Gastrocnemius medialis (tissue), 4 donors: ENCODE measurements around the gene DRG1. TPM values are rescaled to one million over a fixed set of nuclear protein-coding genes. Genes with fewer than 3 reads are reported as not detected.
"Not testable (repeated sequence)": the region's sequence is repeated elsewhere in the genome, so short reads cannot be mapped to it uniquely, and the experiment has no call there.

Experiments
- ATAC-seq, 2 donors: fragments of 150-250 bp; one replicate each; pipeline ENCODE4 v1.9.1; 2016
- DNase-seq, 2 donors: peaks; one replicate each; pipeline ENCODE4 v3.0.0-alpha.2; 2019
- H3K27ac ChIP-seq, 4 donors: fragments of 200-600 bp; sonication (generic); 1 replicate in 1 of 4; 2 replicates in 3 of 4; pipeline ENCODE4 v1.5.1; 2016 to 2018; ENCODE audit warnings: mild to moderate bottlenecking in 2 of 4, moderate library complexity in 1 of 4
- H3K27me3 ChIP-seq, 3 donors: fragments of 200-600 bp; sonication (generic) in 2 of 3; 1 replicate in 1 of 3; 2 replicates in 2 of 3; pipeline versions ENCODE4 v1.5.1 to v1.6.0; 2016 to 2019; ENCODE audit warnings: mild to moderate bottlenecking in 1 of 3, moderate library complexity in 1 of 3
- H3K36me3 ChIP-seq, 2 donors: fragments of 200-600 bp; sonication (generic) in 1 of 2; one replicate each; pipeline ENCODE4 v1.5.1; 2017 to 2018
- H3K4me1 ChIP-seq, 2 donors: fragments of 200-600 bp; sonication (generic) in 1 of 2; one replicate each; pipeline ENCODE4 v1.5.1; 2016 to 2017; ENCODE audit warnings: mild to moderate bottlenecking in 2 of 2
- H3K4me3 ChIP-seq, 4 donors: fragments of 200-600 bp; sonication (generic) in 3 of 4; 1 replicate in 1 of 4; 2 replicates in 3 of 4; pipeline ENCODE4 v1.5.1; 2016 to 2019; ENCODE audit warnings: mild to moderate bottlenecking in 2 of 4
- H3K9me3 ChIP-seq, 3 donors: fragments of 200-600 bp; sonication (generic) in 2 of 3; 1 replicate in 1 of 3; 2 replicates in 2 of 3; pipeline ENCODE4 v1.5.1; 2016 to 2019
- POLR2A ChIP-seq, 2 donors: fragments of 450-650 bp; IDR thresholded peaks; one replicate each; pipeline ENCODE4 v1.6.1; 2017; ENCODE audit warnings: antibody characterized with exemption in 2 of 2, mild to moderate bottlenecking in 2 of 2, moderate library complexity in 2 of 2
- in situ Hi-C, 4 donors: fragments of 200-750 bp; cut with MboI; loops; one replicate each; pipeline versions ENCODE4 v1.15.0 to v1.8.0; 2017; ENCODE audit warnings: low sequenced_read_pairs in 4 of 4
- intact Hi-C: fragments of 100-400 bp; cut with DNase I; formaldehyde crosslinking; loops from one replicate; pipeline ENCODE4 v1.15.1; 2023; ENCODE audit warnings: low total_unique reads
- total RNA-seq, 4 donors: library from RNA; depleted of rRNA; stranded (reverse); fragments of >200 nt; gene quantifications; one replicate each; pipeline versions ENCODE4 v1.1.0 to v1.2.3, GENCODE V29; 2016
- TF ChIP-seq, protein P1 (sequence below), 5 experiments: fragments of 450-650 bp in 3 of 5; fragments of 200-600 bp in 2 of 5; sonication (generic) in 2 of 5; IDR thresholded peaks in 4 of 5; conservative IDR thresholded peaks in 1 of 5; 1 replicate in 4 of 5; 2 replicates in 1 of 5; pipeline ENCODE4 v1.5.1; 2016 to 2019; ENCODE audit warnings: antibody characterized with exemption in 5 of 5, mild to moderate bottlenecking in 3 of 5, moderate library complexity in 3 of 5

DRG1 gene
- total RNA-seq, 4 donors from 2014 or later, result 117 to 136 (median 127) TPM

DNA sequence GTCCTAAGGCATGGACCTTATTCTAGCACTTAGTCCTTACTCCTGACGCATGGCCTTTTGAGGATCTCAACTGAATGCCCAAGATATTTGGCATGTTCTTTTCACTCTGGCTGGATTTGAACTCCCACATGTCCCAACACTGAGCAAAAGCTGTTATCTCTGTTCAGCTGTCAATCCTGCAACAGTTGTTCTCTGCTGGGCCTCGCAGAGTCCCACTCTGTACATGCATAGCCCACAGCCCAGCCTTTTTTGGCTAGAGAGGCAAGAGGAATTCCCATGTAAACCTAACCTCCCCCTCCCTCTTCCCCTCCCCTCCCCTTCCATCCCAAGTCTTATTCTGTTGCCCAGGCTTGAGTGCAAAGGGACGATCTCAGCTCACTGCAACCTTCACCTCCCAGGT lies 21.8 kb upstream of the DRG1 start:
- DNase-seq, result no peak
- H3K4me1 ChIP-seq, result no peaks in the 10 kb centered on the region
- TF ChIP-seq, protein P1, sequence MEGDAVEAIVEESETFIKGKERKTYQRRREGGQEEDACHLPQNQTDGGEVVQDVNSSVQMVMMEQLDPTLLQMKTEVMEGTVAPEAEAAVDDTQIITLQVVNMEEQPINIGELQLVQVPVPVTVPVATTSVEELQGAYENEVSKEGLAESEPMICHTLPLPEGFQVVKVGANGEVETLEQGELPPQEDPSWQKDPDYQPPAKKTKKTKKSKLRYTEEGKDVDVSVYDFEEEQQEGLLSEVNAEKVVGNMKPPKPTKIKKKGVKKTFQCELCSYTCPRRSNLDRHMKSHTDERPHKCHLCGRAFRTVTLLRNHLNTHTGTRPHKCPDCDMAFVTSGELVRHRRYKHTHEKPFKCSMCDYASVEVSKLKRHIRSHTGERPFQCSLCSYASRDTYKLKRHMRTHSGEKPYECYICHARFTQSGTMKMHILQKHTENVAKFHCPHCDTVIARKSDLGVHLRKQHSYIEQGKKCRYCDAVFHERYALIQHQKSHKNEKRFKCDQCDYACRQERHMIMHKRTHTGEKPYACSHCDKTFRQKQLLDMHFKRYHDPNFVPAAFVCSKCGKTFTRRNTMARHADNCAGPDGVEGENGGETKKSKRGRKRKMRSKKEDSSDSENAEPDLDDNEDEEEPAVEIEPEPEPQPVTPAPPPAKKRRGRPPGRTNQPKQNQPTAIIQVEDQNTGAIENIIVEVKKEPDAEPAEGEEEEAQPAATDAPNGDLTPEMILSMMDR (IDR thresholded peaks at IDR 0.05 in 4 of 5, conservative IDR thresholded peaks at IDR 0.05 in 1 of 5), result no peak
- no peak for TF ChIP-seq POLR2A (IDR thresholded peaks at IDR 0.05)
- H3K27ac ChIP-seq, result no peak overlapping the region
- H3K9me3 ChIP-seq, result no peaks in the 10 kb centered on the region
- H3K27me3 ChIP-seq, result no peaks in the 10 kb centered on the region
- H3K4me3 ChIP-seq, result no peak overlapping the region
- ATAC-seq, result no peak
- intact Hi-C loops, result no loop called here
- no peaks in the 10 kb centered on the region for H3K36me3 ChIP-seq
- in situ Hi-C loops, result no loop called here

DNA sequence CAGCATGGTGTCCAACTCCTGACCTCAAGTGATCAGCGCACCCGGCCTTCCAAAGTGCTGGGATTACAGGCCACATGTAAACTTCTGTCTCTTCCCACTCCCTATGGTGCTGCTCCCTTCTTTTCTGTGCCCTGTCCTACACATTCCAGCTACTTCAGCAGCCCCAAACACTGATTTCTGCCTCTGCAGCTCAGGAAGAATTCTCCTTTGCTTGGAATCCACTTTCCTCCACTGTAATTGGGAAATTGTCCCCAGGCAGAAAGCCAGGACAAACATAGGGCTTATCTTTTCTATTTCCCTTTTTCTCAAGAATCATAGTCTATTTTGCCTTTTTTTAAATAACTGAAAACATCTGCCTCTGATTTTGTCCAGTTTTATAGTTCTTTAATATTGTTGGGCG lies 21.3 kb upstream of the DRG1 start:
- H3K9me3 ChIP-seq, result no peaks in the 10 kb centered on the region
- no peak overlapping the region for H3K4me3 ChIP-seq
- no peak for DNase-seq
- H3K4me1 ChIP-seq, result no peaks in the 10 kb centered on the region
- ATAC-seq, result no peak
- H3K27ac ChIP-seq, result no peak overlapping the region
- in situ Hi-C loops (no loop called here), intact Hi-C loops (no loop called here)
- no peaks in the 10 kb centered on the region for H3K27me3 ChIP-seq
- TF ChIP-seq, protein P1 (IDR thresholded peaks at IDR 0.05 in 4 of 5, conservative IDR thresholded peaks at IDR 0.05 in 1 of 5), result no peak
- no peak for TF ChIP-seq POLR2A (IDR thresholded peaks at IDR 0.05)
- no peaks in the 10 kb centered on the region for H3K36me3 ChIP-seq

DNA sequence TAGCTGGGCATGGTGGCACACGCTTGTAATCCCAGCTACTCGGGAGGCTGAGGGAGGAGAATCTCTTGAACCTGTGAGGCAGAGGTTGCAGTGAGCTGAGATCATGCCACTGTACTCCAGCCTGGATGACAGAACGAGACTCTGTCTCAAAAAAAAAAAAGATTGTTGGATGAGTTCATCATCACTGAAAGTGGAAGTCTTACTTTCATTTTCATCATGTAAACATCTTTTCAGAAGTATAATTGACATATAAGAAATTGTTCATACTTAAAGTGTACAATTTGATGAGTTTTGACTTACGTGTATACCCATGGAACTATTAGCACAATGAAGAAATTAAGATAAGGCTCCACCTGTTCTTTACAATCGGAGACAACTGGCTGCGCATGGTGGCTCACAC lies 20.8 kb upstream of the DRG1 start:
- H3K4me3 ChIP-seq, H3K27ac ChIP-seq, H3K27me3 ChIP-seq, in situ Hi-C loops, intact Hi-C loops, H3K9me3 ChIP-seq, DNase-seq, H3K4me1 ChIP-seq, ATAC-seq, H3K36me3 ChIP-seq: not testable (repeated sequence)

DNA sequence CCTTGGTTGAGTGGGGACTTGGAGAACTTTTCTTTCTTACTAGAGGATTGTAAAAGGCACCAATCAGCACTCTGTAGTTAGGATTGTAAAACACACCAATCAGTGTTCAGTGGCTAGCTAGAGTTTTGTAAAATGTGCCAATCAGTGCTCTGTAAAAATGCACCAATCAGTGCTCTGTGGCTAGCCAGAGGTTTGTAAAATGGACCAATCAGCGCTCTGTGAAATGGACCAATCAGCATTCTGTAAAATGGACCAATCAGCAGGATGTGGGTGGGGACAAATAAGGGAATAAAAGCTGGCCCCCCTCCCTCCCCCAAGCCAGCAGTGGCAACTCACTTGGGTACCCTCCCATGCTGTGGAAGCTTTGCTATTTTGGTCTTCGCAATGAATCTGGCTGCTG lies 5.5 kb upstream of the DRG1 start:
- DNase-seq (no peak), ATAC-seq (no peak)
- H3K9me3 ChIP-seq, result no peaks in the 10 kb centered on the region
- no peak overlapping the region for H3K4me3 ChIP-seq
- H3K36me3 ChIP-seq, result no peaks in the 10 kb centered on the region
- intact Hi-C loops (no loop called here), in situ Hi-C loops (no loop called here)
- peaks cover 3 to 5% of the 10 kb centered on the region in 2 donors for H3K4me1 ChIP-seq
- H3K27me3 ChIP-seq, result no peaks in the 10 kb centered on the region
- TF ChIP-seq, protein P1 (IDR thresholded peaks at IDR 0.05 in 4 of 5, conservative IDR thresholded peaks at IDR 0.05 in 1 of 5), result no peak
- TF ChIP-seq POLR2A (IDR thresholded peaks at IDR 0.05), result no peak
- no peak overlapping the region for H3K27ac ChIP-seq

DNA sequence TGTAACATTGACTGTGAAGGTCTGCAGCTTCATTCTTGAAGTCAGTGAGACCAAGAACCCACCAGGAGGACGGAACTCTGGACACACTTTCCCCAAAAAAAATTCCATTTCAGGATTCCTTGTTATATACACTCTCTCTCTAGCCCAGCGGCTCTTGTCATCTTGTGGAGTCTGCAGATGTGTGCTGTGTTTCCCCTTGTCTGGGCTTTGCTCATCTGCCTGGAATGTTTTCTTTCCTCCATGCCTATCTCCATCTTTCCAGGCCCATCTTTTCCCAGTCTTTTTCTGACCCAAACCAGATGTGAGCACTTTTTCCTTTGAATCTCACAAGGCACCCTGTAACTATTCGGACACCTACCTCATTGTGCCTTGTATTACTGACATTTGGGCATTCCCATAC lies 5.1 kb upstream of the DRG1 start:
- no peak overlapping the region for H3K4me3 ChIP-seq
- H3K4me1 ChIP-seq, result peaks cover 5 to 7% of the 10 kb centered on the region in 2 donors
- no peaks in the 10 kb centered on the region for H3K36me3 ChIP-seq
- H3K27me3 ChIP-seq, result no peaks in the 10 kb centered on the region
- H3K9me3 ChIP-seq, result no peaks in the 10 kb centered on the region
- H3K27ac ChIP-seq, result no peak overlapping the region
- in situ Hi-C loops (no loop called here), intact Hi-C loops (no loop called here)
- DNase-seq (no peak), ATAC-seq (no peak)
- TF ChIP-seq, protein P1 (IDR thresholded peaks at IDR 0.05 in 4 of 5, conservative IDR thresholded peaks at IDR 0.05 in 1 of 5), result no peak
- TF ChIP-seq POLR2A (IDR thresholded peaks at IDR 0.05), result no peak
